H1 (cell line): ENCODE data around the gene COMP. TPM values are rescaled to one million over a fixed set of nuclear protein-coding genes. Genes with fewer than 3 reads are reported as not detected.

Source experiments
- CTCF ChIA-PET: fragments of 300-600 bp; sonication (Branson Sonifier 250); formaldehyde crosslinking; loops from one replicate; lab custom pipeline; 2021; ENCODE audit not compliant: partially characterized antibody; lab: Charles Lee
- POLR2A ChIA-PET: fragments of 300-600 bp; sonication (Branson Sonifier 250); formaldehyde crosslinking; loops from one replicate; lab custom pipeline; 2021; ENCODE audit warnings: inconsistent platforms; ENCODE audit not compliant: partially characterized antibody; lab: Charles Lee
- DNase-seq, 2 experiments: peaks; one replicate each; pipeline versions ENCODE4 v3.0.0 to v3.0.0-alpha.2; 2010 to 2022; ENCODE audit warnings: low spot score in 2 of 2, low read depth in 1 of 2, mixed read lengths in 1 of 2
- FAIRE-seq: peaks from 2 replicates; lab custom pipeline; 2011; peaks lifted over from hg19 to GRCh38; lab: Jason Lieb, UNC
- H2AFZ ChIP-seq: 2 replicates; pipeline ENCODE4 v1.8.1; 2012; ENCODE audit warnings: low read length, inconsistent platforms
- H2AK5ac ChIP-seq: 2 replicates; pipeline ENCODE4 v1.6.1; 2013; ENCODE audit warnings: low read depth, low read length
- H2BK120ac ChIP-seq: replicated peaks from 2 replicates; pipeline ENCODE3; 2013; ENCODE audit warnings: low read depth, low read length, inconsistent platforms
- H2BK12ac ChIP-seq: 2 replicates; pipeline ENCODE4 v1.6.1; 2013; ENCODE audit warnings: low read depth, low read length
- H2BK15ac ChIP-seq: 2 replicates; pipeline ENCODE4 v1.6.1; 2013; ENCODE audit warnings: low read length
- H2BK20ac ChIP-seq: 2 replicates; pipeline ENCODE4 v1.6.1; 2013; ENCODE audit warnings: low read length
- H2BK5ac ChIP-seq: 2 replicates; pipeline ENCODE4 v1.6.1; 2013; ENCODE audit warnings: low read depth, low read length
- H3K14ac ChIP-seq: 2 replicates; pipeline ENCODE4 v1.6.1; 2013; ENCODE audit warnings: inconsistent platforms; ENCODE audit not compliant: insufficient read length
- H3K18ac ChIP-seq: 2 replicates; pipeline ENCODE4 v1.6.1; 2013; ENCODE audit warnings: low read length; ENCODE audit errors: extremely low read depth
- H3K23ac ChIP-seq: 2 replicates; pipeline ENCODE4 v1.6.1; 2013; ENCODE audit warnings: inconsistent platforms; ENCODE audit not compliant: insufficient read length
- H3K23me2 ChIP-seq: 2 replicates; pipeline ENCODE4 v1.6.1; 2013; ENCODE audit warnings: low read depth, low read length
- H3K27ac ChIP-seq: 2 replicates; pipeline ENCODE4 v1.6.1; 2011; ENCODE audit warnings: low read depth, low read length, inconsistent platforms
- H3K27me3 ChIP-seq, 4 experiments: replicated peaks in 1 of 4; 1 replicate in 1 of 4; 2 replicates in 3 of 4; pipeline versions ENCODE4 v1.6.1 to v1.8.1; 2011 to 2013; ENCODE audit warnings: low read length in 3 of 4, mild to moderate bottlenecking in 3 of 4, inconsistent platforms in 2 of 4, mixed read lengths in 2 of 4, moderate library complexity in 1 of 4; ENCODE audit not compliant: control insufficient read depth in 3 of 4, insufficient read depth in 3 of 4; ENCODE audit errors: extremely low read depth in 1 of 4
- H3K36me3 ChIP-seq, 4 experiments: 2 replicates each; pipeline versions ENCODE4 v1.6.1 to v1.8.1; 2011 to 2013; ENCODE audit warnings: mild to moderate bottlenecking in 4 of 4, low read length in 3 of 4, moderate library complexity in 2 of 4, control low read depth in 1 of 4, inconsistent platforms in 1 of 4; ENCODE audit not compliant: insufficient read depth in 4 of 4, control insufficient read depth in 2 of 4
- H3K4ac ChIP-seq: replicated peaks from 2 replicates; pipeline ENCODE3; 2013; ENCODE audit warnings: low read length, low read depth, mixed read lengths, inconsistent platforms; ENCODE audit not compliant: insufficient read length
- H3K4me1 ChIP-seq, 4 experiments: replicated peaks in 1 of 4; 1 replicate in 1 of 4; 2 replicates in 3 of 4; pipeline versions ENCODE4 v1.6.1 to v1.8.1; 2011 to 2013; ENCODE audit warnings: low read length in 3 of 4, inconsistent platforms in 2 of 4, mixed read lengths in 1 of 4; ENCODE audit not compliant: insufficient read depth in 4 of 4, control insufficient read depth in 3 of 4
- H3K4me2 ChIP-seq, 2 experiments: 2 replicates each; pipeline versions ENCODE4 v1.6.1 to v1.8.1; 2011 to 2013; ENCODE audit warnings: low read depth in 2 of 2, low read length in 2 of 2, control low read depth in 1 of 2, inconsistent platforms in 1 of 2, mild to moderate bottlenecking in 1 of 2; ENCODE audit not compliant: insufficient read depth in 1 of 2
- H3K4me3 ChIP-seq, 4 experiments: fragments of 200-600, 300-600 bp in 1 of 4; sonication (generic), shearing (Covaris generic), sonication (Bioruptor Twin) in 1 of 4; 2 replicates each; pipeline versions ENCODE4 v1.5.1 to v1.8.1; 2011 to 2016; ENCODE audit warnings: low read length in 4 of 4, low read depth in 3 of 4, control low read depth in 2 of 4, inconsistent platforms in 2 of 4, mild to moderate bottlenecking in 2 of 4, mixed read lengths in 1 of 4, moderate library complexity in 1 of 4; ENCODE audit not compliant: insufficient read depth in 2 of 4; ENCODE audit errors: extremely low read depth in 1 of 4
- H3K56ac ChIP-seq: replicated peaks from 2 replicates; pipeline ENCODE3; 2013; ENCODE audit warnings: low read depth, mild to moderate bottlenecking, mixed read lengths, low read length, inconsistent platforms; ENCODE audit not compliant: insufficient read length
- H3K79me1 ChIP-seq: 2 replicates; pipeline ENCODE4 v1.6.1; 2013; ENCODE audit warnings: low read depth, low read length, control low read depth
- H3K79me2 ChIP-seq, 2 experiments: 2 replicates each; pipeline versions ENCODE4 v1.6.1 to v1.8.1; 2012 to 2013; ENCODE audit warnings: low read length in 2 of 2, mild to moderate bottlenecking in 2 of 2, inconsistent platforms in 1 of 2; ENCODE audit not compliant: insufficient read depth in 2 of 2, control insufficient read depth in 1 of 2
- H3K9ac ChIP-seq, 4 experiments: replicated peaks in 1 of 4; 1 replicate in 1 of 4; 2 replicates in 3 of 4; pipeline versions ENCODE4 v1.6.1 to v1.8.1; 2011 to 2013; ENCODE audit warnings: low read depth in 3 of 4, low read length in 3 of 4, control low read depth in 2 of 4, mild to moderate bottlenecking in 2 of 4, moderate library complexity in 2 of 4, inconsistent platforms in 1 of 4; ENCODE audit errors: extremely low read depth in 1 of 4
- H3K9me3 ChIP-seq, 2 experiments: 2 replicates each; pipeline versions ENCODE4 v1.6.1 to v1.8.1; 2012 to 2013; ENCODE audit warnings: mild to moderate bottlenecking in 2 of 2, moderate library complexity in 2 of 2, control low read depth in 1 of 2, inconsistent platforms in 1 of 2, low read depth in 1 of 2, low read length in 1 of 2, mixed read lengths in 1 of 2; ENCODE audit not compliant: insufficient read depth in 2 of 2
- H4K20me1 ChIP-seq, 2 experiments: replicated peaks in 1 of 2; 2 replicates each; pipeline versions ENCODE3 to v1.8.1; 2011 to 2013; ENCODE audit warnings: inconsistent platforms in 2 of 2, low read length in 2 of 2, mild to moderate bottlenecking in 1 of 2; ENCODE audit not compliant: insufficient read depth in 2 of 2, control insufficient read depth in 1 of 2
- H4K5ac ChIP-seq: 2 replicates; pipeline ENCODE4 v1.6.1; 2013; ENCODE audit warnings: low read length, low read depth, mixed read lengths, inconsistent platforms; ENCODE audit not compliant: insufficient read length
- H4K8ac ChIP-seq: 2 replicates; pipeline ENCODE4 v1.8.0; 2013; ENCODE audit warnings: mild to moderate bottlenecking, moderate library complexity, low read length, inconsistent platforms; ENCODE audit not compliant: insufficient read depth; ENCODE audit errors: extremely low read depth
- H4K91ac ChIP-seq: replicated peaks from 2 replicates; pipeline ENCODE3; 2013; ENCODE audit warnings: low read length, mixed read lengths, inconsistent platforms; ENCODE audit not compliant: insufficient read length
- CBX5 ChIP-seq: fragments of 300-800, 300-1000 bp; sonication (generic); IDR thresholded peaks from 2 replicates; pipeline ENCODE4 v1.7.1; 2016; ENCODE audit warnings: antibody characterized with exemption, low read length, low read depth
- CHD2 ChIP-seq: IDR thresholded peaks from 2 replicates; pipeline ENCODE4 v1.6.1; 2012; ENCODE audit warnings: low read length, improper control_type of control experiment
- CREB1 ChIP-seq: IDR thresholded peaks from 2 replicates; pipeline ENCODE4 v1.6.1; 2012; ENCODE audit warnings: inconsistent platforms
- CTCF ChIP-seq, 3 experiments: IDR thresholded peaks; 1 replicate in 2 of 3; 2 replicates in 1 of 3; pipeline versions ENCODE4 v1.5.1 to v1.6.1; 2011; ENCODE audit warnings: low read length in 3 of 3, mild to moderate bottlenecking in 3 of 3, inconsistent platforms in 2 of 3, low read depth in 1 of 3, moderate library complexity in 1 of 3; ENCODE audit not compliant: insufficient read depth in 1 of 3; ENCODE audit errors: control extremely low read depth in 1 of 3
- FOSL1 ChIP-seq: IDR thresholded peaks from 2 replicates; pipeline ENCODE4 v1.6.1; 2011; ENCODE audit warnings: mild to moderate bottlenecking, low read depth, low read length, moderate library complexity; ENCODE audit not compliant: insufficient read depth
- MAX ChIP-seq: IDR thresholded peaks from 2 replicates; pipeline ENCODE4 v1.6.1; 2012; ENCODE audit warnings: inconsistent platforms
- SIX5 ChIP-seq: IDR thresholded peaks from 2 replicates; pipeline ENCODE4 v1.6.1; 2011; ENCODE audit warnings: mild to moderate bottlenecking, low read depth, low read length
- SP1 ChIP-seq: IDR thresholded peaks from 2 replicates; pipeline ENCODE4 v1.6.1; 2011; ENCODE audit warnings: low read depth, low read length
- TAF1 ChIP-seq: IDR thresholded peaks from 2 replicates; pipeline ENCODE4 v1.6.1; 2011; ENCODE audit warnings: mild to moderate bottlenecking, low read depth, low read length
- TBP ChIP-seq: IDR thresholded peaks from 2 replicates; pipeline ENCODE4 v1.6.1; 2011; ENCODE audit warnings: low read depth, low read length, improper control_type of control experiment
- WGBS, 2 experiments: shearing (Covaris generic) in 1 of 2; methylation state at CpG; one replicate each; pipeline versions ENCODE4 v1.1.6 to v1.1.7; 2013 to 2015; ENCODE audit warnings: low lambda C conversion rate in 2 of 2, mixed read lengths in 2 of 2, inconsistent platforms in 1 of 2, low coverage in 1 of 2, missing lambda C conversion rate in 1 of 2; ENCODE audit not compliant: insufficient replicate concordance in 2 of 2, insufficient coverage in 1 of 2, insufficient read length in 1 of 2; ENCODE audit errors: extremely low coverage in 1 of 2, missing lambda C conversion rate in 1 of 2; 5-methylcytosine and 5-hydroxymethylcytosine counted together
- polyA plus RNA-seq, 7 experiments: library from polyadenylated mRNA; depleted of rRNA in 3 of 7; stranded (reverse) in 5 of 7; unstranded in 2 of 7; fragments of >200 nt in 5 of 7; fragments of 200-250 nt in 2 of 7; gene quantifications; 1 replicate in 5 of 7; 2 replicates in 1 of 7; 4 replicates in 1 of 7; pipeline versions ENCODE4 v1.2.1 to v1.2.3, GENCODE V29; 2011 to 2013; ENCODE audit warnings: missing spikeins in 2 of 7, mixed read lengths in 2 of 7
- total RNA-seq: library from RNA; stranded (reverse); fragmentation: NEBNext Ultra II Directional; extraction: Animal tissue kit (Norgen Biotek cat#: 25700); gene quantifications from 2 replicates; pipeline ENCODE4 v1.2.1, GENCODE V29; 2021

Gene COMP
- total and polyA plus RNA-seq, 2 of the 8 experiments (the other 6 are each of a cell fraction or from before 2014, with no cell fraction given) = 0.17 TPM

GRCh38 chr19:18802354-18802753, 11.2 kb upstream of the COMP start:
- no peaks in the 10 kb centered on the region for H3K79me1 ChIP-seq
- H3K23me2 ChIP-seq = peaks cover 11% of the 10 kb centered on the region; the same call in 1 of the 2 replicates
- peak overlapping the region; percentile 2 to 40; a peak in 2 of 4 replicates for H3K4me2 ChIP-seq
- H2BK15ac ChIP-seq = no peak overlapping the region; the same call in 1 of the 2 replicates
- ChIA-PET CTCF (interaction anchor here (1.2 to 1.5 kb wide), 5 partner anchors 28 to 55 kb away, joined by 3 to 5 read pairs (median 4); no protein-coding TSS in a partner anchor), POLR2A (interaction anchor here (0.6 to 1.7 kb wide), 4 partner anchors 8 to 301 kb away, joined by 3 to 6 read pairs (median 3); partner anchors contain the start of gene UPF1)
- H4K91ac ChIP-seq = no peak overlapping the region
- H3K56ac ChIP-seq = no peak overlapping the region
- H2BK120ac ChIP-seq = no peak overlapping the region
- no peak overlapping the region for H3K18ac ChIP-seq
- DNase-seq (peak in 1 of 2 experiments; percentile 70), FAIRE-seq (peak; percentile 87)
- no peaks in the 10 kb centered on the region for H3K9me3 ChIP-seq
- no peak overlapping the region for H3K14ac ChIP-seq
- H2BK20ac ChIP-seq = no peak overlapping the region
- H3K27me3 ChIP-seq = peaks cover 0 to 24% (median 14%) of the 10 kb centered on the region in 4 experiments; a peak in 5 of 7 replicates
- H3K79me2 ChIP-seq = no peaks in the 10 kb centered on the region
- 33% methylated on average over 11 of the region's 11 CpGs; no CpG with 5 or more reads in 1 of the 2 experiments for WGBS, 2 experiments
- no peak overlapping the region for H2BK12ac ChIP-seq
- no peak overlapping the region for H4K8ac ChIP-seq
- no peak overlapping the region for H2AK5ac ChIP-seq
- H4K5ac ChIP-seq = no peak overlapping the region
- H3K4me3 ChIP-seq = peak overlapping the region in 3 of 4 experiments; percentile 5 to 31 (median 5); a peak in 2 of 8 replicates
- H3K36me3 ChIP-seq = no peaks in the 10 kb centered on the region
- H4K20me1 ChIP-seq = peaks cover 0 to 11% of the 10 kb centered on the region in 2 experiments
- H3K4me1 ChIP-seq = peaks cover 0 to 2% (median 0%) of the 10 kb centered on the region in 4 experiments; a peak in 2 of 7 replicates
- H2BK5ac ChIP-seq = no peak overlapping the region; the same call in 1 of the 2 replicates
- H2AFZ ChIP-seq = peak overlapping the region; percentile 88; the same call in 1 of the 2 replicates
- no peak overlapping the region for H3K4ac ChIP-seq
- peak overlapping the region; percentile 75; the same call in 1 of the 2 replicates for H3K27ac ChIP-seq
- no peak overlapping the region for H3K9ac ChIP-seq
- no peak overlapping the region for H3K23ac ChIP-seq
- TF ChIP-seq MAX = peak; percentile 50; the same call in 1 of the 2 replicates
- no peak for TF ChIP-seq CREB1
- peak; percentile 49; the same call in 1 of the 2 replicates for TF ChIP-seq SP1
- peak; percentile 32; the same call in 1 of the 2 replicates for TF ChIP-seq TBP
- no peak for TF ChIP-seq CTCF (IDR thresholded peaks at IDR 0.05; ENCODE audit: control extremely low read depth in 1 of 3, insufficient read depth in 1 of 3, low read depth in 1 of 3, low read length in 3 of 3)
- no peak for TF ChIP-seq SIX5
- TF ChIP-seq CBX5 = no peak
- TF ChIP-seq CHD2 = 0 out of 2 replicates have a peak, but pooled peaks have one; percentile 7
- TF ChIP-seq FOSL1 = no peak
- TF ChIP-seq TAF1 = peak; percentile 70
